ENCODE results near the gene NPBWR2. TPM values are rescaled to one million over a fixed set of nuclear protein-coding genes. Genes with fewer than 3 reads are reported as not detected.

NPBWR2 gene
- total RNA-seq, 1 donor from 2014 or later, result not detected

GRCh38 chr20:64074184-64074789 lies 33.1 kb downstream of the NPBWR2 start:
- Histone ChIP-seq H3K4me3 (ENCODE audit: insufficient read depth, low read depth, low read length) (no peak overlapping the region), H2AFZ (ENCODE audit: low read depth, low read length) (no peak overlapping the region), H3K79me2 (ENCODE audit: insufficient read depth, low read length) (no peaks in the 10 kb centered on the region), H3K27ac (ENCODE audit: low read depth, low read length) (no peak overlapping the region), H3K9ac (ENCODE audit: low read length) (no peak overlapping the region), H3K4me1 (ENCODE audit: insufficient read depth, low read length) (peaks cover 8% of the 10 kb centered on the region), H3K9me3 (ENCODE audit: insufficient read depth, low read depth, low read length) (no peaks in the 10 kb centered on the region), H3K27me3 (ENCODE audit: insufficient read depth, low read length) (no peaks in the 10 kb centered on the region), H3K36me3 (ENCODE audit: insufficient read depth, low read length) (no peaks in the 10 kb centered on the region), H4K20me1 (ENCODE audit: insufficient read depth, low read length) (peaks cover 16% of the 10 kb centered on the region), H3K4me2 (ENCODE audit: low read length) (no peak overlapping the region)
- peaks cover 3% of the 10 kb centered on the region for H3K36me3 Mint-ChIP-seq (ENCODE audit: low read depth, unreplicated experiment)
- DNase-seq (ENCODE audit: low read depth), result no peak
- TF ChIP-seq CTCF (IDR thresholded peaks at IDR 0.05; ENCODE audit: insufficient read depth, low read depth, low read length), result no peak
- no peak for TF ChIP-seq EZH2 (IDR thresholded peaks at IDR 0.05; ENCODE audit: insufficient read depth, low read length)
- no peaks in the 10 kb centered on the region for H3K4me1 Mint-ChIP-seq (ENCODE audit: low read depth, unreplicated experiment)
- no peak for FAIRE-seq
- H3K27ac Mint-ChIP-seq (ENCODE audit: unreplicated experiment), result no peak overlapping the region
- no peaks in the 10 kb centered on the region for H3K27me3 Mint-ChIP-seq (ENCODE audit: low read depth, unreplicated experiment)
- no peak overlapping the region for H3K4me3 Mint-ChIP-seq (ENCODE audit: unreplicated experiment)
- no peaks in the 10 kb centered on the region for H3K9me3 Mint-ChIP-seq (ENCODE audit: unreplicated experiment)

- Histone ChIP-seq H3K36me3 (ENCODE audit: insufficient read depth, low read length) (no peaks in the 10 kb centered on the region), H4K20me1 (ENCODE audit: insufficient read depth, low read length) (peaks cover 13% of the 10 kb centered on the region), H2AFZ (ENCODE audit: low read depth, low read length) (no peak overlapping the region), H3K4me2 (ENCODE audit: low read length) (no peak overlapping the region), H3K27me3 (ENCODE audit: insufficient read depth, low read length) (no peaks in the 10 kb centered on the region), H3K9me3 (ENCODE audit: insufficient read depth, low read depth, low read length) (no peaks in the 10 kb centered on the region), H3K9ac (ENCODE audit: low read length) (no peak overlapping the region), H3K4me1 (ENCODE audit: insufficient read depth, low read length) (peaks cover 2% of the 10 kb centered on the region), H3K4me3 (ENCODE audit: insufficient read depth, low read depth, low read length) (no peak overlapping the region), H3K79me2 (ENCODE audit: insufficient read depth, low read length) (no peaks in the 10 kb centered on the region), H3K27ac (ENCODE audit: low read depth, low read length) (no peak overlapping the region)
- FAIRE-seq (no peak), DNase-seq (ENCODE audit: low read depth) (no peak)
- Mint-ChIP-seq H3K27me3 (ENCODE audit: low read depth, unreplicated experiment) (no peaks in the 10 kb centered on the region), H3K36me3 (ENCODE audit: low read depth, unreplicated experiment) (peaks cover 3% of the 10 kb centered on the region), H3K9me3 (ENCODE audit: unreplicated experiment) (no peaks in the 10 kb centered on the region), H3K4me3 (ENCODE audit: unreplicated experiment) (no peak overlapping the region), H3K4me1 (ENCODE audit: low read depth, unreplicated experiment) (no peaks in the 10 kb centered on the region), H3K27ac (ENCODE audit: unreplicated experiment) (no peak overlapping the region)
- TF ChIP-seq EZH2 (IDR thresholded peaks at IDR 0.05; ENCODE audit: insufficient read depth, low read length) (no peak), CTCF (IDR thresholded peaks at IDR 0.05; ENCODE audit: insufficient read depth, low read depth, low read length) (no peak)
Measured at GRCh38 chr20:64073476-64074183, 33.7 kb downstream of the NPBWR2 start.

All from astrocyte (in vitro differentiated cells and primary cell).